Body of pancreas (tissue), 4 donors: ENCODE results near the gene SAMD5. TPM values are rescaled to one million over a fixed set of nuclear protein-coding genes. Genes with fewer than 3 reads are reported as not detected.

Source experiments
- ATAC-seq: fragments of 150-250 bp; one replicate; pipeline ENCODE4 v1.9.1; 2016
- DNase-seq, 4 donors: peaks; one replicate each; pipeline ENCODE4 v3.0.0-alpha.2; 2019
- H3K27ac ChIP-seq, 4 donors: fragments of 200-600 bp; sonication (generic); 1 replicate in 3 of 4; 2 replicates in 1 of 4; pipeline versions ENCODE4 v1.5.1 to v1.6.1; 2016 to 2019; ENCODE audit warnings: mild to moderate bottlenecking in 1 of 4, mixed read lengths in 1 of 4, moderate library complexity in 1 of 4
- H3K27me3 ChIP-seq, 2 donors: fragments of 200-600 bp; sonication (generic); one replicate each; pipeline ENCODE4 v1.6.0; 2016; ENCODE audit warnings: mild to moderate bottlenecking in 1 of 2
- H3K36me3 ChIP-seq, 2 donors: fragments of 200-600 bp; sonication (generic); replicated peaks in 1 of 2; 2 replicates each; pipeline ENCODE4 v1.5.1; 2016; ENCODE audit warnings: low read depth in 2 of 2; ENCODE audit not compliant: insufficient read depth in 1 of 2
- H3K4me1 ChIP-seq: fragments of 200-600 bp; sonication (generic); one replicate; pipeline ENCODE4 v1.6.0; 2016
- H3K4me3 ChIP-seq, 2 donors: fragments of 200-600 bp; sonication (generic); 1 replicate in 1 of 2; 2 replicates in 1 of 2; pipeline ENCODE4 v1.5.1; 2016 to 2019
- H3K9me3 ChIP-seq, 3 donors: fragments of 200-600 bp; sonication (generic); 1 replicate in 2 of 3; 2 replicates in 1 of 3; pipeline ENCODE4 v1.5.1; 2016
- CTCF ChIP-seq, 7 experiments: fragments of 450-650 bp in 4 of 7; fragments of 200-600 bp in 3 of 7; sonication (generic) in 3 of 7; IDR thresholded peaks; one replicate each; pipeline ENCODE4 v1.5.1; 2016 to 2019; ENCODE audit warnings: antibody characterized with exemption in 7 of 7
- POLR2A ChIP-seq, 3 donors: fragments of 450-650 bp; IDR thresholded peaks; one replicate each; pipeline ENCODE4 v1.6.1; 2016; ENCODE audit warnings: antibody characterized with exemption in 3 of 3, mild to moderate bottlenecking in 2 of 3
- WGBS, 2 donors: methylation state at CpG; one replicate each; pipeline ENCODE4 v1.1.5; 2017; 5-methylcytosine and 5-hydroxymethylcytosine counted together
- intact Hi-C: fragments of 100-400 bp; cut with DNase I; formaldehyde crosslinking; loops from one replicate; pipeline ENCODE4 v1.15.1; 2023
- total RNA-seq, 2 donors: library from RNA; depleted of rRNA; stranded (reverse); fragments of >200 nt; gene quantifications; one replicate each; pipeline ENCODE4 v1.1.0, GENCODE V29; 2016

SAMD5 gene
- total RNA-seq, 2 donors from 2014 or later: 0.26 to 1.6 TPM

- ATAC-seq (no peak), DNase-seq (no peak)
- no peak overlapping the region for H3K27ac ChIP-seq
- no peaks in the 10 kb centered on the region for H3K27me3 ChIP-seq
- no peaks in the 10 kb centered on the region for H3K36me3 ChIP-seq
- H3K4me1 ChIP-seq: peaks cover 9% of the 10 kb centered on the region
- no peaks in the 10 kb centered on the region for H3K9me3 ChIP-seq
- intact Hi-C loops: no loop called here
- 26 to 43% methylated on average over 13 of the region's 13 CpGs for WGBS, 2 donors
- H3K4me3 ChIP-seq: no peak overlapping the region
- TF ChIP-seq CTCF (IDR thresholded peaks at IDR 0.05) (no peak), POLR2A (IDR thresholded peaks at IDR 0.05) (no peak)
Observed at GRCh38 chr6:147530132-147531060, 21.9 kb downstream of the SAMD5 start.

GRCh38 chr6:147531321-147531720 is 22.8 kb downstream of the SAMD5 start:
- peaks cover 9% of the 10 kb centered on the region for H3K4me1 ChIP-seq
- whole genome bisulfite sequencing, 2 donors: 94 to 98% methylated on average over 2 of the region's 2 CpGs
- no peak overlapping the region for H3K27ac ChIP-seq
- H3K9me3 ChIP-seq: no peaks in the 10 kb centered on the region
- intact Hi-C loops: no loop called here
- TF ChIP-seq POLR2A (IDR thresholded peaks at IDR 0.05) (no peak), CTCF (IDR thresholded peaks at IDR 0.05) (no peak)
- H3K36me3 ChIP-seq: no peaks in the 10 kb centered on the region
- DNase-seq (no peak), ATAC-seq (no peak)
- H3K27me3 ChIP-seq: no peaks in the 10 kb centered on the region
- H3K4me3 ChIP-seq: no peak overlapping the region

DNA sequence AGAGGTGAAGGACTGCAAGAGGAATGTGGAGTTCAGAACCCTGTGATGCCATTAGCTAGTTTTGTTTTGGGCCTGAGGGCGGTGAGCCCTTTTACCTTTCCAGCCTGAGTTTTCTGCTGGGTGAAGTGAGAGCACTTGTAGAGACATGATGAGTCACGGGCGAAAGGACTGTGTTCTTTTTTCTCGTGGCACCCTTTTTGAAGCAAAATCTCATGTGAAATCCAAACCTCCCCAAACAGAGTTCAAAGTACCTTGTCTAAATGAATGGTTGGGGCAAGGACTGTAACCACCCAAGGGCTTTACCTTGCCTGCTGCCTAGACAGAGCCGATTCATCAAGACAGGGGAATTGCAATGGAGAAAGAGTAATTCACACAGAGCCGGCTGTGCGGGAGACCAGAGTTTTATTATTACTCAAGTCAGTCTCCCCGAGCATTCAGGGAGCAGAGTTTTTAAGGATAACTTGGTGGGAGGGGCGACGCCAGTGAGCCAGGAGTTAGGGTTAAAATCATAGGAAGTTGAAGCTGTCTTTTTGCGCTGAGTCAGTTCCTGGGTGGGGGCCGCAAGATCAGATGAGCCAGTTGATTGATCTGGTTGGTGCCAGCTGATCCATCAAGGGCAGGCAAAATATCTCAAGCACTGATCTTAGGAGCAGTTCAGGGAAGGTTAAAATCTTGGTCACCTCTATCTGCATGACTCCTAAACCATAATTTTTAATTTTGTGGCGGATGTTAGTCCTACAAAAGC is 25.8 kb downstream of the SAMD5 start:
- Histone ChIP-seq H3K4me3 (no peak overlapping the region), H3K27me3 (no peaks in the 10 kb centered on the region), H3K9me3 (no peaks in the 10 kb centered on the region), H3K4me1 (peaks cover 9% of the 10 kb centered on the region), H3K36me3 (no peaks in the 10 kb centered on the region), H3K27ac (no peak overlapping the region)
- intact Hi-C loops: no loop called here
- WGBS, 2 donors: 86 to 90% methylated on average over 13 of the region's 13 CpGs
- TF ChIP-seq POLR2A (IDR thresholded peaks at IDR 0.05) (no peak), CTCF (IDR thresholded peaks at IDR 0.05) (no peak)
- no peak for ATAC-seq
- no peak for DNase-seq

- Histone ChIP-seq H3K27me3 (no peaks in the 10 kb centered on the region), H3K36me3 (no peaks in the 10 kb centered on the region), H3K9me3 (no peaks in the 10 kb centered on the region), H3K27ac (no peak overlapping the region), H3K4me3 (no peak overlapping the region), H3K4me1 (no peaks in the 10 kb centered on the region)
- no peak for DNase-seq
- no peak for TF ChIP-seq POLR2A (IDR thresholded peaks at IDR 0.05)
- TF ChIP-seq CTCF (IDR thresholded peaks at IDR 0.05): no peak
- intact Hi-C loops: no loop called here
- ATAC-seq: no peak
- 86 to 87% methylated on average over 6 of the region's 6 CpGs for WGBS, 2 donors
Observed at GRCh38 chr6:147538821-147539220, 30.3 kb downstream of the SAMD5 start.
